GM19455 (cell line): ENCODE measurements around the gene KCNB1.

ENCODE experiments used
- ATAC-seq: cut with Tn5 transposase; IDR thresholded peaks from one replicate; pipeline ENCODE4 v1.9.1; 2021; ENCODE audit not compliant: unreplicated experiment

The KCNB1 gene

DNA sequence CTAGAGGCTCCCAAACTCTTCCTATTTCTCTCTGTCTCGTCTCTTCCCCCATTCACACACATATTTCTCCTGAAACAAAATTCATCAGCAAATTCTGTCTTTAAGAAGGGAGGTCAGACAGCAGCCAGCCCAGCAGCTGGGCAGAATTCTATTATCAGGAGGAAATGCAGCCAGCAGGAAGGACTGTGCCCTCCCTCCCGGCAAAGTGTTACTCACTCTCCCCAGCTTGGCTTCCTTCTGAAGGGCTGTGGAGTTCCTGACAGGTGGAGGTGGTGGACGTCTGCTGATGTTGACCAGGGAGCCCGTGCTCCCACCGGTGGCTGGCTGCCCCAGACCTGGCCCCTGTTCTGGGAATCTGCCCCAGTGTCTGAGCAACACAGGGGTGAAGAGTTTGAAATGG, 37.3 kb downstream of the KCNB1 start:
- no peak for ATAC-seq

DNA sequence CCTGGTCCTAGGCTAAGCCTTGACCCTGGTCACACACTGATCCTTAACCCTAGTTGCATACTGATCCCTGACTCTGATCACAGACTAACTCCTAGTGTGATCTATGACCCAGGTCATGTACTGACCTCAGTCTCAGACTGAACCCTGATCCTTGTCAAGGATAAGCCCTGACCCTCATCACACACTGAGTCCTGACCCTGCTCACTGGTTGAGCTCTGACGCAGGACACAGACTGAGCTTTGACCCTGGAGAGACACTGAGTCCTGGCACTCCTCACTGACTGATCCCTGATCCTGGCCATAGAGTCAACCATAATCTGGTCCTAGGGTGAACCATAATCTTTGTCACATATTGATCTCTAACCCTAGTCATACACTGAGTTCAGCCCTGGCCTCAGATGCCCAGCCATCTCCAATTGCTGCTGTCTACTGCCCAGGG, 37.9 kb downstream of the KCNB1 start:
- no peak for ATAC-seq

DNA sequence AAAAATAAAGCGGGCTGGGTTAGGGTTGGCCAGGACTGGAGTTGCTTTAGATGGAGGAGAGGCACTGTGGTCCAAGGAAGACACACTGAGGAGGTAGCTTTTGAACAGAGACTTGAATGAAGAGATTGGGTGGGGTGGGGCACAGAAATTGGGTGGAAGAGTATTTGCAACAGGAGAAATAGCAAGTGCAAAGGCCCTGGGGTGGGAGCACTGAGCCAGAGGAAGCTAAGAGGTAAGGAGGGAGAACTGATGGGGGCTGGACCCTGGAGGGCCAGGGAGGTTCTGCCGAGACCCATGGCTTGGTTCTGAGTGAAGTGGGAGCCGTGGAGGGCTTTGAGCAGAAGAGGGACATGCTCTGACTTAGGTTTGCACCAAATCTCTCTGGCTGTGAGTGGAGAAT, 45.4 kb downstream of the KCNB1 start:
- ATAC-seq: no peak

GRCh38 chr20:49435639-49436038, 46.8 kb downstream of the KCNB1 start:
- ATAC-seq: no peak

- no peak for ATAC-seq
Measured at GRCh38 chr20:49433333-49433732, 49.1 kb downstream of the KCNB1 start.

DNA sequence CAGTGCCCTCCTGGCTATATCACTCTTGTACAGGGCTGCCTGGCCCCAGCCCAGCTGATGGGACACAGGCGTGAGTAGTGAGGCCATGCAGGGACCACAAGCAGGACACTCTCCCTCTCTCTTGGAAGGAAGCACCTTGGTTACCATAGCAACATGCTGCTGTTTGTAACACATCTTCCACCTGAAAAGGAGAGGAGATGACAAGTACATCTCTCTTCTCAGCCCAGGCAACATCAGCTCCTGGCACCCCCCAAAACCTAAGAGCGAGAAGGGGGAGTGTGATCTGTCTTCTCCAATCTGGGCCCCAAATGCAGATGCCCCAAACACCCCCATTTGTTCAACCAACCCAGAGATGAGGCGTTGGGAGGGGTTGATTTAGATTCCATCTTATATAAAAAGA, 49.9 kb downstream of the KCNB1 start:
- ATAC-seq: no peak

DNA sequence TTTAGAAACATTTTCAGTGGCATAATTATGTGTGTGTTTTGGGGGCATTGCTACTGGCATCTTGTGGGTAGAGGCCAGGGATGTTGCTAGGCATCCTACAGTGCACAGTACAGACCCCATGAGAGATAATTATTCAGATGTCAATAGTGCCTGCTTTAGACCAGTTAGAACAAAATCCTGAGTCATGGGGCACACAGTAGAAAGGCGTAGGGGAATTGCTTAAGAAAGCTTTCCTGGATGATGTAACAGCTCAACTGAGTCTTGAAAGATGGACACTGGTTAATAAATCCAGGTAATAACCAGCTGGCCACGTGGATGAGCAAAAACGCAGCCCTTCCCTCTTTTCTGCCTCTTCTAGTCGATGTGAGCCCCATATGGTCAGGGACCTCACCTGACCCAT, 51.1 kb downstream of the KCNB1 start:
- no peak for ATAC-seq

GRCh38 chr20:49430320-49430719, 52.1 kb downstream of the KCNB1 start:
- ATAC-seq: no peak

- no peak for ATAC-seq
Measured at GRCh38 chr20:49427751-49428518, 54.5 kb downstream of the KCNB1 start.

DNA sequence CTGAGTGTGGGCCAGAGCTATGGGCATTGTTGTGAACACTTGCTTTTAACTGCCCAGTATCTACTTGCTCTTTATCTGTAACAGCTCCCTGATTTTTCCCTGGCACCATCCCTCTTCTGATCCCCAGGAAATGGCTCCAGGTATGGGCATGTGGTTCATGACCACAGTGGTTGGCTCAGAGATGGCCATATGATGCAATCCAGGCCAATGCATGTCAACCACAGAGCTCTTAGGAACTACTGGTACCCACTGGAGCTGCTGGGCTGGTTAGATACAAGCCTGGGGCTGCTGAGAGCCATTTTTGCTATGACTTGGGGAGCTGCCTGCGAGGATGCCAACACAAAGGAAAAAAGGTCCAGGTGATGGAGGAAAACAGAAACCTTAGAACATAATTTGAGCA, 55.6 kb downstream of the KCNB1 start:
- ATAC-seq: no peak

DNA sequence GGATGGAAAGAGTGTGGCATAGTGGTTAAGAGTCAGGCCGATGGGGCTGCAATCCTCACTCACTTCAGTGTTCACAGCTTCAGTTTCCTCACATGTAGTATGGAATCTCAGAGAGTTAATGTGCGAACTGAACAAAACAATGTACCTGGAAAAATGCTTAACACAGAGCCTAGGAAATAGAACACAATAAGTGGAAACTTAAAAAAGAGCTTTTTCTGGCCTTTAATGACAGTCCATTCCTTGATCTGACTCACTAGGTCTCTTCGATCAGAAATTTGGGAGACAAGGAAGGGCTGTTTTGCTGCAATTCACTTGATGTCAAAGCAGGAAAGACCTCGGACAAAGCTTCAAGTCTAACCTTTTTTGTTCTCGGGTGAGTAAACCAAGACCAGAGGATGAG, 56.1 kb downstream of the KCNB1 start:
- no peak for ATAC-seq

DNA sequence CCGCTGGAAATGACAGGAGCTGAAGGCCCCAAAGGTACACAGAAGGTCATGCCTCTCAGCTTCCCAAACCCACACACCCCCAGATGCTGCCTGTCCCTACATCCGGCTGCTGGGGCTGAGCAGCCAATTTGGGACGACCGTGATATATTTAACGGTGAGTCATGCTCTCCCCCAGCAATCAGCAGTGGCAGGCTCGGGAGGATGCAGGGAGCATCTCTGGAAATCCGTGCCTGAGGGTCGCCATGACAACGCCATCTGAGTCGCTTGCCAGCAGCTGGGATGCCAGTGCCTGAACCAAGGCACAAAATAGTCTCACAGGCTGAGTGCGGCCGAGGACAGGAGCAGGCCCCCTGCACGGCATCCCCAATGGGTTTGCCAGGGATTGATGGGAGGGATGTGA, 57.9 kb downstream of the KCNB1 start:
- no peak for ATAC-seq

- ATAC-seq: no peak
Measured at GRCh38 chr20:49422161-49422560, 60.3 kb downstream of the KCNB1 start.

DNA sequence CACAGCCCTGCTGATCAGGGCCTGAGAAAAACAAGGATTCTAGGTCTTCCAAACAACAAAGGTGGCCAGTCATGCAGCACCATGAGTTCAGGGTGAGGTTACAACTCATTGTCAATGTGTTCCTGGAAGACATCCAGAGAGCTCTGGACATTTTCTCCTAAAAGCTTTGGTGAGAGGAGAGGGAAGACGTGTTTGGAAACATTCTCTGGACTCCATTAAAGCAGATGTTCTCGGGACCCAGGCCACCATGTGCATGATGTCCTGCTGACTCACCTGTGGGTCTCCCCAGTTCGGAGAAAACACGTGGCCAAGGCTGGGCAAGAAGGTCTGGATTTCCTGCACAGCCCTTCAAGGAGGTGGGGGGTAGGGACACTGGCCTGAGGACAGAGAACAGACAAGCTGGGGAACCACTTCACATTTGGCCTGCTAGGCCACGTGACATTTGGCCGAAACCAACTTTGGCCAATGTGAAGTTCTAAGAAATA, 61.6 kb downstream of the KCNB1 start:
- ATAC-seq: no peak

- ATAC-seq: no peak
Measured at GRCh38 chr20:49420292-49420691, 62.2 kb downstream of the KCNB1 start.

DNA sequence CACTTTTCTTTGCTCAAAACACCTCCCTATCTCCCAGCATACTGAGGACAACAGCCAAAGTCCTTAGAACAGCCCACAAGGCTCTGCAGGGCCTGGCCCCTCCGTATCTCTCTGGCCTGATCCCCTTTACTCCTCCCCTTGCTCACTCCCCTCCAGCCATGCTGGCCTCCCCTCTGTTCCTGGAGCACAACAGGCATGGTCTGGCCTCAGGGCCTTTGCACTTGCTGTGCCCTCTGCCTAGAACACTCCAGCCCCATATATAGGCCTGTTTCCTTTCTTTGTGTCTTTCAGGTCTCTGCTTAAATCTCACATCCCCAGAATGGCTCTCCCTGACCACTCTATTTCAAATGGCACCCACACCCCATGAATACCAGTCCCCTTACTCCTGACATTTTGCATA, 62.7 kb downstream of the KCNB1 start:
- ATAC-seq: no peak

GRCh38 chr20:49418809-49419208, 63.7 kb downstream of the KCNB1 start:
- no peak for ATAC-seq

GRCh38 chr20:49417843-49418555, 64.5 kb downstream of the KCNB1 start:
- ATAC-seq: no peak

- ATAC-seq: no peak
Measured at GRCh38 chr20:49415668-49416044, 66.8 kb downstream of the KCNB1 start.

GRCh38 chr20:49415005-49415667, 67.3 kb downstream of the KCNB1 start:
- no peak for ATAC-seq

GRCh38 chr20:49413677-49414076, 68.8 kb downstream of the KCNB1 start:
- no peak for ATAC-seq

DNA sequence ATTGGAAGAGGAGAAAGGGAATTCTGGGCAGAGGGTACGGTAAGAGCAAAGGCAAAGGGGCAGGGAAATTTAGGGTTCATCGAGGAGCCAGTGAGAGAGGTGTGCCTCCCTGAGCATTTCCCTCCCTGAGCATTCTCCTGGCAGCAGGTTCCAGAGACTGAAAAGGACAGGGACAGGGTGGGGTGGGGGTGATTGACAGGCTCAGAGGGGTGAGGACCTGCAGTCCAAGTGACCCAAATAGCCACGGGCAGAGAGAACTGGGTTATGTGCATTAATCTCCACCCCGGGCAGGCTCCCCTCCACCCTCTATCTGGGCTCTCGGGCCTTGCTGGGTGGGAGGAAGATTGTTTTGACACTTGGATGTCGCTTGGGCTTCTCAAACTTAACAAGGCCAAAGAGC, 69.5 kb downstream of the KCNB1 start:
- ATAC-seq: no peak
